Measurements from ENCODE around the gene MGST2.

MGST2 gene

DNA sequence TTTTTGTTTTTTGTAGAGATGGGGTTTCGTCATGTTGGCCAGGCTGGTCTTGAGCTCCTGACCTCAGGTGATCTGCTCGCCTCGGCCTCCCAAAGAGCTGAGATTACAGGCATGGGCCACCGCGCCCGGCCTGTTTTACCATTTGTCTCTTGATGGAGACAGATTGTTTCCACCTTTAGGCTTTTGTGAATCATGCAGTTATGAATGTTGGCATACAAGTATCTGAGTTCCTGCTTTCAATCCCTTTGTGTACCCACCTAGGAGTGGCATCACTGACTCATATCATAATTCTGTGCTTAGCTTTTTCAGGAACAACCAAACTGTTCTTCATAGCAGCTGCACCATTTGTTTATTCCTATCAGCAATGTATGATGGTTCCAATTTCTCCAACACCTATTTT lies 20.2 kb upstream of the MGST2 start:
- no peak for DNase-seq

GRCh38 chr4:139647184-139647583 lies 18.4 kb upstream of the MGST2 start:
- no peak for DNase-seq

DNA sequence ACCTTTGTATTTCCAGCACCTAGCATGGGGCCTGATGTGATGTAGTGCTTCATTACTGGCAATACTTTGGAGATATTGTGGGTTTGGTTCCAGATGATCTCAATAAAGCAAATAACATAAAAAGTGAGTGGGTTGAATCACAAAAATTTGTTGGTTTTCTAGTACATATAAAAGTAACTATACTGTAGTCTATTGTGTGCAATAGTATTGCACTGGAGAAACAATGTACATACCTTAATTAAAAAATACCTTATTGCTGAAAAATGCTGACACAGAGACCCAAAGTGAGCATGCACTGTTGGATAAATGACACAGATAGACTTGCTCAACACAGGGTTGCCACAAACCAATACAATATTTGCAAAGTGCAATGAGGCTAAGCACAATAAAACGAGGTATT lies 17.7 kb upstream of the MGST2 start:
- DNase-seq, result no peak

DNA sequence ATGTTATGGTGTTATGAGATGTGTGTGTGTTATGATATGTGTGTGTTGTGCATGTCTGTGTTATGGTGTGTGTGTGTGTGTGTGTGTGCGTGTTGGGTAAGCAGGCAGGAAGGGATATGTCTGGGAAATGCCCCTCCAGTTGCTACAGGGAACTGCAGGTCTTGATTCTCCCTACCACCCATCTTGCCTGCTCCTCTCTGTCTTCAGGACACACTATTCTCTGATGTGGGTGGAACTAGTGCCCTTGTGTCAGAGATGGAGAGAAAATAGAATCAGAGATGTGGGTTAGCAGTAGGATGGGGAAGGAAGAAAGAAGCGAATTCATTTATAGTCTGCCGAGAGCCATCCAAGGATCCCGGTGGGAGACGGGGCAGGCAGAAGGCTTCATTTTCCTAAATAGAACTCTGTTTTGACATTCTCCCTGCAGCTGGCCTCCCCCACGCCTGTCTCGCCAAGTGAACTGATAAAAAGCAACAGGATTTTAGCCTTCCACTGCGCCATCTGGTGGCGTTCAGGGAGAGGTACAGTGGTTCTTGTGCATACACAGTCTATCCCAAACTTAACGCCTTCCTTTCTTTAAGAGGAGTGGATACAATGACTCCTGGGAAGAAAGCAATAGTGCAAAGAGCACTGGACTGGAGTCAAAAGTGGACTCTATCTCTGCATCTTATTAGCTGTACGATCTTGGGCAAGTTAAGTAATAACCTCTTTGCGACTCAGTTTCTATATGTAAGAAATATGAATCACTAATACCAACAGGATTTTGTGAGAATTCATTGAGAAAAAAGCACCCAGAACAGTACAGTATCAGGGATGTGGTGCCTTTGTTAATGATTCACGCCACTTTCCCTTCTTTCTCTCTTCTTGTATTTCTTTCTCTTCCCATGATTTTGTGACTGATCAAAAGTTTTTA lies 14.1 kb upstream of the MGST2 start:
- peak; percentile 29 for DNase-seq

- no peak for DNase-seq
Observed at GRCh38 chr4:139654516-139654915, 11.1 kb upstream of the MGST2 start.

- DNase-seq, result no peak
Observed at GRCh38 chr4:139655116-139655515, 10.5 kb upstream of the MGST2 start.

DNA sequence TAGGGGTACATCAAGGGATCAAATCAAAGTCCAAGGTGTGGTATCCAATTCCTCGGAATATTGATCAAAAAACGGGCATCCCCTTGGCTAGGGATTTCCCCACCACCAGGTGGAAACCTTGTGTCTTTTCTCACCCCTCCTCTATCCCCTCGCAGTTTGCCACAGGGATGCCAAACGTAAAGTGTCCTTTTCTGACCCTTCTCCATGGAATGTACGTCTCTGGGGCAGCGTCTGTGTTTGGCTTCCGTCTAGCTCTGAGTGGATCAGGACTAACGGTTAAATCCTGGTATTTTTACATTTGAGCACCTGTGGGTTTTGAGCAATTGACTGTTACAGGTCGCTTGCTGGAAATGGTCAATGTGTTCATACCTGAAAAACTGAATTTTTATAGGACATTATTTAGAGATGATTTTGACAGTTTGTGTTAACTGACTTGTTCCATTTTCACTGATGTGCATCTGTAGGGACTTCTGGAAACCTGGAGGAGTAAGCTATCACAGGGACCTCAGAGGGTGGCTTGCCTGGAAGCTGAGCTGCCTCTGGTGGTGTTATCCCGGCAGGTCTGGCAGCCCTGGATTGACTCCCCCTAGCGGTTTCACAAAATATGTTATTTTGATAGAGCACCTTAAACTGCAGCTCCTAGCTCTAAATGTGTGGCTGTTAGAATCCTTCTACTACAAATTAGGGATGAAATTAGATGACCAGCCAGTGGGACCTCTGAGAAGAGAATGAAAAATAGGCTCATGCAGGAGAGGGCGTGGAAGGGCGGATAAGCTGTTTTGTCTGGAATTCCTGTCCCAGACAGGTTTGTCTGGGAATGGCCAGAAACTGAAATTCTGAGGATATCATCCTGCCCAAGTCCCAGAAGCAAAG lies 8.8 kb upstream of the MGST2 start:
- peak; percentile 44 for DNase-seq

DNA sequence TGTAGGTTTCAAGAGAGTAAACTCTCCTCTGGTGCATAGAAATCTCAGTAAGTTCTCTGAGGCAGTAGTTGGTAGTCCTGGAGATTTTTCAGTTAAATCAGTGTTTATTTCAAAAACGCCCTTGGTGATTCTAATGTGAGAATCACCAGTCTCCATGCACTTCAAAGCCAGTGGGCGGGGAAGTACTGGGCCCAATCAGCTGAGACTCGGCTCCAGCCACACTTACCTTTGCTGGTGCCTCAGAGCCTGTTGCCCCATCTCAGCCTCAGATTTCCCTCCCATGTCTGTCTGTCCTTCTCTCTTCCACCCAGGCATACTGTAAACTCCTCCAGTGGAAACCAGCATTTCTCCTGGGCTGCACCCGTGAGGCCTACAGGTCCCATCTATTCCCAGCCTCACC lies 7.4 kb upstream of the MGST2 start:
- DNase-seq, result no peak

DNA sequence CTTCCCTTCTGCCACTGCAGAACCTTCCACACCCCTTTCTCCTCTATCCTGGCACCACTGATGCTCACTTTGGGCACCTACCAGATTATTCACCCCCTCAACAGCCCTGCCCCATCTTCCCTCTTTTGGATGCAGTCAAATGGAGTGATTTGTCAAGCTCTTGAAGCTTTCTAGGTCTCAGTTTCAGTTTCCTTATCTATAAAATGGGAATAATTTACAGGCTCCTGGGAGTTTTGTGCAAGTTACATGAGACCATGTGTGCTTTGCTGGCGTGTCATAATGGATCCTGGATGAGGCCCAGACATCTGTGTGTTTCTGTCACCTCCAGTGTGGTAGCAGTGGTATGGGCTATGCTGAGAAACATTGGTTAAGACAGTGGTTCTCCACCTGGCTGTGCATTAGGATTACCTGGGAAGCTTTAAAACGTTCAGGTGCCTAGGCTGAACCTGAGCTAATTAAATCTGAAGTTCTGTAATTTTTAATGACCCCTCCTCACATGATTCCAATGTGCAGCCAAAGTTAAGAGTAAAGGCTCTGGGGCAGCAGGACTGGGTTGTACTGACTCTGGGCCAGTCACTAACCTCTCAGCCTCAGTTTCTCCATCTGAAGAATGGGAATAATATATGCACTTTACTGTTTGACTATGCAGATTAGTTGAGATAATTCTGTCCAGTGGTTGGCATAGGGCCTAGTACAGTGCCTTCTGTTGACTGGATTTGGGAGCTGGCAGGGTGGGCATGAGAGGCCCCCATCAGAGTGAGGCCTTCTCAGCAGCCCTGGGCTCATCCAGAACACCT lies 6.8 kb upstream of the MGST2 start:
- no peak for DNase-seq

DNA sequence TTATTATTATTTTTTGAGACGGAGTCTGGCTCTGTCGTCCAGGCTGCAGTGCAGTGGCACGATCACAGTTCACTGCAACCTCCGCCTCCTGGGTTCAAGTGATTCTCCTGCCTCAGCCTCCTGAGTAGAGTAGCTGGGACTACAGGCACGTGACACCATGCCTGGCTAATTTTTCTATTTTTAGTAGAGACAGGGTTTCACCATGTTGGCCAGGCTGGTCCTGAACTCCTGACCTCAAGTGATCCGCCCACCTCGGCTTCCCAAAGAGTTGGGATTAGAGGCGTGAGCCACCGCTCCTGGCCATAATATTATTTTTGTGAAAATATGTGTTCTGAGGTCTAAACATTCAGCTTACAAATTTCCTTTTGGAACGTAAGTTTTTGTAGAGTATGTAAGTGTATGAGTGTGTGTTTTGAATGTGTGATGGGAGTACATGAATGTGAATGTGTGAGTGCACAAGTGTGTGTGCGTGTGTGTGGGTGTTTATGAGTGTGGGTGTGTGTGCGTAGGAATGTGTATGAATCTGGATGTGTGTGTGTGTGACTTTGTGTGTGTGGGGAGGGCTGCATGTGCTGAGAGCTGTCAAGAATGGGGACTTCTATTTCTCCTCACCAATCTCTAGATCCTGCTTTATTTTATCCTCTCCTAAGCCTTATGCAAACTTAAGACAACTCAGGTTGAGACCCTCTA lies 5.7 kb upstream of the MGST2 start:
- no peak for DNase-seq

DNA sequence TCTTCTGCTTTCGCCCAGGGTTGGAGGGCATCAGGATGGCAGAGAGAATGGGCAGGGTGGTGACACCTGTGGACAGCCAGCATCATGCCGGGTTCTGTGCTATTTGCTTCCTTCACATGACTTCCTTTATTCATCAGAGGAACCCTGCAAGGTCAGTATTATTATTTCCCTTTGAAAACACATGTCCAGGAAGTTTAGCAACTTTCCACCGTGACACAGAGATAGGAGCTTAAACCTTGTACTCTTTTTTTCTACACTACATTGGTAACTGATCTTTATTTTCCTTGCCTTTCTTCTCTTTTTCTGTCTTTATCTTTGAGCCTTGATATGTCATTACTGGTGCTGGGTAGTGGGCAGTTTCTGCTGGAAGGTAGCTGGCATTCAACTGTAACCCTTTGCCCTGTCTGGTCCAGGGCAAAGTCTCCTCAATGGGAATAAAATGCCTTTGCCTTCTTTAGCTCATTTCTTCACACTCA lies 5.0 kb upstream of the MGST2 start:
- no peak for DNase-seq

- no peak for DNase-seq
Observed at GRCh38 chr4:139663561-139664138, 2.0 kb upstream of the MGST2 start.

DNA sequence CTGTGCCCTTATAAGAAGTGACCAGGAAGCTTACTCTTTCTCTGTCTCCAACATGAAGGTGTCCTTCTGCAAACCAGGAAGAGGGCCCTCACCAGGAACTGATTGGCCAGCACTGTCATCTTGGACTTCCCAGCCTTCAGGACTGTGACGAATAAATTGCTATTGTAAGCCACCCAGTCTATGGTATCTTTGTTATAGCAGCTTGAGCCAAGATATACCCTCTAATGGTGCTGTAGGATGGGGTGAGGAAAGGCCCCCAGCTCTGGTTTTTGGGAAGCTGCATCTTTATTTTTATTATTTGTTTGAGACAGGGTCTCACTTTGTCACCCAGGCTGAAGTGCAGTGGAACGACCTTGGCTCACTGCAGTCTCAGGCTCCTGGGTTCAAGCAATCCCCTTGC lies 1.2 kb upstream of the MGST2 start:
- no peak for DNase-seq

- no peak for DNase-seq
Observed at GRCh38 chr4:139665079-139665689, 435 bp upstream of the MGST2 start.

- DNase-seq, result peak; percentile 35
Observed at GRCh38 chr4:139666735-139667281, 1.2 kb downstream of the MGST2 start.

GRCh38 chr4:139668036-139668435 lies 2.4 kb downstream of the MGST2 start:
- no peak for DNase-seq

GRCh38 chr4:139668658-139669201 lies 3.1 kb downstream of the MGST2 start:
- no peak for DNase-seq

DNA sequence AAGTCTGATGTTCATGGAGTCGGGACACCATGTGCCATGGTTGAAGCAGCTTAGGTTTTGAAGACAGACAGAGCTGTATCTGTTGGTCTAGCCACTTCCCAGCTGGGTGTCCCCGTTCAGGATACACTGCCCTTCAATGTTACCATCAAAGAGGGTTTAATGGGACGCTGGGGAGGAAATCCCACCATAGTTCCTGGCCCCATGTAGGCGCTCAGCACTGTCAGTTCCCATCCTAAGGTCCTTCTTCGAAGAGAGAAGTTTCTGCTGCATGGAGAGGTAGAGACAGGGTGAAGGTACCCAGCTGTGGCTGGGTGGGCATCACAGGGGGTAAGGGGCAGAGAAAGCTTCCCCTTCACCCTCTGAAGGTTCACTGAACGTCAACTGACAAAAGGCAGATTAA lies 3.7 kb downstream of the MGST2 start:
- DNase-seq, result no peak

DNA sequence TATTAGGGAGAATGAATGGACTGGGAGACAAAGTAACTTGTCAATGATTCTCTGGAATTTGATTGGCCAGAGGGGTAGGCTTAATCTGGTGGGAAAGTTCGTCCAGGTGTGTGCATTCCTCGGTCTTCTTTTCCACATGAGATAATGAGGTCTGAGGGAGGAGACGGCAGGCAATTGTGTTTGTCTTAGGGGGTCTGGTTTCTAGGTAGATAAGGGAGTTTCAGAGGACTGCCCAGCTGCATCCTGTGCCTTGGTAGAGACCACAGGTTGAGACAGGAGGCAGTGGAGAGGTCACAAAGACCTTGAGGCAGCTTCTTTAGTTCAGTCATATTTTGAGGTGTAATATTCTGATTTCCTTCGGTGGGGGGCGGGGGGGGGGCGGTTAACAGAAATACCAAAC lies 4.3 kb downstream of the MGST2 start:
- DNase-seq, result no peak

DNA sequence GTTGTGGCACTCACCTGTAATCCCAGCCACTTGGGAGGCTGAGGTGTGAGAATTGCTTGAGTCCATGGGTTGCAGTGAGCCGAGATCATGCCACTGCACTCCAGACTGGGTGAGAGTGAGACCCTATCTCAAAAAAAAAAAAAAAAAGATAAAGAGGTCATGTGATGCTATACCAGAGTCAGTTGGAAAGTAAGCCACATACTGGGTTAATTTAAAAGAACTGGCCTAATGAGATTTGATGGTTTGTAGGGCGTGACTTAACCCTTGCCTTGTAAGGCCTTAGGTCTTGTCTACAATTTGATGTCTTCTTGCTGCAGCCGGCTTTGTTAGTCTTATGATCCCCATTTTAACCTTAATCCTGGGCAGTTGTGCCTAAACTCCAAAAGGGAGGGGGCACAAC lies 5.2 kb downstream of the MGST2 start:
- DNase-seq, result no peak

GRCh38 chr4:139672215-139672614 lies 6.6 kb downstream of the MGST2 start:
- no peak for DNase-seq

Data from NCI-H2081 treated with DMSO at 0.1 percent for 48 hours (cell line).